ENCODE data around the gene PRMT7. TPM values are rescaled to one million over a fixed set of nuclear protein-coding genes. Genes with fewer than 3 reads are reported as not detected.

The PRMT7 gene
- total RNA-seq, 1 experiment from 2014 or later, result 59.3 TPM

- Mint-ChIP-seq H3K4me1 (peaks cover 52% of the 10 kb centered on the region), H3K4me3 (no peak overlapping the region), H3K9me3 (no peaks in the 10 kb centered on the region), H3K27ac (no peak overlapping the region), H3K27me3 (ENCODE audit: low read depth) (no peaks in the 10 kb centered on the region), H3K36me3 (no peaks in the 10 kb centered on the region)
- DNase-seq (ENCODE audit: low spot score) (no peak), ATAC-seq (no peak)
- no peak for TF ChIP-seq NFATC4 (CRISPR knock-in tag; IDR thresholded peaks at IDR 0.05)
- no peak for TF ChIP-seq NFE2L1 (CRISPR knock-in tag; IDR thresholded peaks at IDR 0.05)
- no peak for TF ChIP-seq SMAD4 (CRISPR knock-in tag; IDR thresholded peaks at IDR 0.05)
- no peak for TF ChIP-seq FOXP1 (CRISPR knock-in tag; IDR thresholded peaks at IDR 0.05; ENCODE audit: borderline replicate concordance)
- TF ChIP-seq ZNF317 (CRISPR knock-in tag; IDR thresholded peaks at IDR 0.05; ENCODE audit: borderline replicate concordance, low read depth), result no peak
- TF ChIP-seq ETV6 (CRISPR knock-in tag; IDR thresholded peaks at IDR 0.05), result no peak
- TF ChIP-seq TCF7 (CRISPR knock-in tag; IDR thresholded peaks at IDR 0.05; ENCODE audit: low read depth), result no peak
- no peak for TF ChIP-seq USF2 (CRISPR knock-in tag; IDR thresholded peaks at IDR 0.05)
- no peak for TF ChIP-seq HMGA2 (CRISPR knock-in tag; IDR thresholded peaks at IDR 0.05)
- TF ChIP-seq USF1 (CRISPR knock-in tag; IDR thresholded peaks at IDR 0.05), result no peak
- no peak for TF ChIP-seq PREB (CRISPR knock-in tag; IDR thresholded peaks at IDR 0.05; ENCODE audit: borderline replicate concordance)
- no peak for TF ChIP-seq ESRRA (CRISPR knock-in tag; IDR thresholded peaks at IDR 0.05; ENCODE audit: borderline replicate concordance)
- no peak for TF ChIP-seq OVOL2 (CRISPR knock-in tag; IDR thresholded peaks at IDR 0.05; ENCODE audit: borderline replicate concordance)
- no peak for TF ChIP-seq NFYB (CRISPR knock-in tag; conservative IDR thresholded peaks at IDR 0.05; ENCODE audit: low read depth)
- TF ChIP-seq ZNF138 (CRISPR knock-in tag; conservative IDR thresholded peaks at IDR 0.05), result no peak
- no peak for TF ChIP-seq STAT6 (CRISPR knock-in tag; conservative IDR thresholded peaks at IDR 0.05; ENCODE audit: low read depth)
- no peak for TF ChIP-seq ZNF121 (CRISPR knock-in tag; IDR thresholded peaks at IDR 0.05)
- TF ChIP-seq TEAD4 (CRISPR knock-in tag; IDR thresholded peaks at IDR 0.05), result no peak
- CTCF ChIA-PET, result interaction anchor here (0.5 to 1.9 kb wide), 8 partner anchors 9 to 133 kb away, joined by 3 to 8 read pairs (median 4); partner anchors contain the start of genes SLC7A6 and SMPD3
- POLR2A ChIA-PET, result no interaction called here
These were observed 85.7 kb downstream of the PRMT7 start for GRCh38 chr16:68396481-68396880.

- POLR2A ChIA-PET, result no interaction called here
- TF ChIP-seq NFYB (CRISPR knock-in tag; conservative IDR thresholded peaks at IDR 0.05; ENCODE audit: low read depth), result no peak
- TF ChIP-seq ZMAT4 (CRISPR knock-in tag; IDR thresholded peaks at IDR 0.05), result no peak
- no peak for TF ChIP-seq IRF2 (CRISPR knock-in tag; IDR thresholded peaks at IDR 0.05; ENCODE audit: borderline replicate concordance, low read depth)
- no peak for TF ChIP-seq CTCF (IDR thresholded peaks at IDR 0.05)
- no peak for TF ChIP-seq FOXJ3 (CRISPR knock-in tag; IDR thresholded peaks at IDR 0.05; ENCODE audit: borderline replicate concordance)
- no peak for TF ChIP-seq RELA (CRISPR knock-in tag; IDR thresholded peaks at IDR 0.05; ENCODE audit: borderline replicate concordance)
- TF ChIP-seq ZNF425 (CRISPR knock-in tag; conservative IDR thresholded peaks at IDR 0.05), result no peak
- no peak for TF ChIP-seq ZNF317 (CRISPR knock-in tag; IDR thresholded peaks at IDR 0.05; ENCODE audit: borderline replicate concordance, low read depth)
- Mint-ChIP-seq H3K36me3 (no peaks in the 10 kb centered on the region), H3K27me3 (ENCODE audit: low read depth) (no peaks in the 10 kb centered on the region), H3K4me1 (peaks cover 52% of the 10 kb centered on the region), H3K27ac (no peak overlapping the region), H3K9me3 (no peaks in the 10 kb centered on the region), H3K4me3 (no peak overlapping the region)
- ATAC-seq (no peak), DNase-seq (ENCODE audit: low spot score) (no peak)
- CTCF ChIA-PET, result interaction anchor here (0.7 to 1.8 kb wide), 6 partner anchors 18 to 42 kb away, joined by 3 to 7 read pairs (median 3); no protein-coding TSS in a partner anchor
These were observed 86.9 kb downstream of the PRMT7 start for GRCh38 chr16:68397710-68398201.
